GM12865 (cell line): ENCODE data around the gene NXNL1.

Experiments used
- DNase-seq: peaks from one replicate; pipeline ENCODE4 v3.0.0; 2010; ENCODE audit warnings: low read depth
- H3K4me3 ChIP-seq: 2 replicates; pipeline ENCODE4 v1.5.1; 2011; ENCODE audit warnings: mild to moderate bottlenecking, low read depth, low read length, control low read depth
- TF ChIP-seq, protein P1 (sequence below): IDR thresholded peaks from 2 replicates; pipeline ENCODE4 v1.5.1; 2011; ENCODE audit warnings: low read length, control low read depth, low read depth, inconsistent platforms; ENCODE audit not compliant: insufficient read depth; ENCODE audit errors: missing control alignments

The NXNL1 gene

DNA sequence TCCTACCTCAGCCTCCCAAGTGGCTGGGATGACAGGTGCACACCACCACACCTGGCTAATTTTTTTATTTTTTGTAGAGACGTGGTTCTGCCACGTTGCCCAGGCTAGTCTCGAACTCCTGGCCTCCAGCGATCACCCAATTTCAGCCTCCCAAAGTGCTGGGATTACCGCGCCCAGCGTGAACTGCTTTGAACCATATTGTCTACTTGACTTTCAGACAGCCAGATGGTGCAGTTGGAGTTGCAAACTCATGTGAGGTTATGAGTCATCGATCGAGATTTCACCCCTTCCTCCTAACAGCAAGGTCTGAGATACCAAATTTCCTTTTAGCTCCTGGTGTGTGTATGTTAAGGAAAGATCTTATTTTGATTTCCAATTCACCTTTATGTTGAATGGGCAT lies 12.3 kb upstream of the NXNL1 start:
- TF ChIP-seq, protein P1, sequence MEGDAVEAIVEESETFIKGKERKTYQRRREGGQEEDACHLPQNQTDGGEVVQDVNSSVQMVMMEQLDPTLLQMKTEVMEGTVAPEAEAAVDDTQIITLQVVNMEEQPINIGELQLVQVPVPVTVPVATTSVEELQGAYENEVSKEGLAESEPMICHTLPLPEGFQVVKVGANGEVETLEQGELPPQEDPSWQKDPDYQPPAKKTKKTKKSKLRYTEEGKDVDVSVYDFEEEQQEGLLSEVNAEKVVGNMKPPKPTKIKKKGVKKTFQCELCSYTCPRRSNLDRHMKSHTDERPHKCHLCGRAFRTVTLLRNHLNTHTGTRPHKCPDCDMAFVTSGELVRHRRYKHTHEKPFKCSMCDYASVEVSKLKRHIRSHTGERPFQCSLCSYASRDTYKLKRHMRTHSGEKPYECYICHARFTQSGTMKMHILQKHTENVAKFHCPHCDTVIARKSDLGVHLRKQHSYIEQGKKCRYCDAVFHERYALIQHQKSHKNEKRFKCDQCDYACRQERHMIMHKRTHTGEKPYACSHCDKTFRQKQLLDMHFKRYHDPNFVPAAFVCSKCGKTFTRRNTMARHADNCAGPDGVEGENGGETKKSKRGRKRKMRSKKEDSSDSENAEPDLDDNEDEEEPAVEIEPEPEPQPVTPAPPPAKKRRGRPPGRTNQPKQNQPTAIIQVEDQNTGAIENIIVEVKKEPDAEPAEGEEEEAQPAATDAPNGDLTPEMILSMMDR: no peak
- peak; percentile 54 for DNase-seq
- H3K4me3 ChIP-seq: no peak overlapping the region

DNA sequence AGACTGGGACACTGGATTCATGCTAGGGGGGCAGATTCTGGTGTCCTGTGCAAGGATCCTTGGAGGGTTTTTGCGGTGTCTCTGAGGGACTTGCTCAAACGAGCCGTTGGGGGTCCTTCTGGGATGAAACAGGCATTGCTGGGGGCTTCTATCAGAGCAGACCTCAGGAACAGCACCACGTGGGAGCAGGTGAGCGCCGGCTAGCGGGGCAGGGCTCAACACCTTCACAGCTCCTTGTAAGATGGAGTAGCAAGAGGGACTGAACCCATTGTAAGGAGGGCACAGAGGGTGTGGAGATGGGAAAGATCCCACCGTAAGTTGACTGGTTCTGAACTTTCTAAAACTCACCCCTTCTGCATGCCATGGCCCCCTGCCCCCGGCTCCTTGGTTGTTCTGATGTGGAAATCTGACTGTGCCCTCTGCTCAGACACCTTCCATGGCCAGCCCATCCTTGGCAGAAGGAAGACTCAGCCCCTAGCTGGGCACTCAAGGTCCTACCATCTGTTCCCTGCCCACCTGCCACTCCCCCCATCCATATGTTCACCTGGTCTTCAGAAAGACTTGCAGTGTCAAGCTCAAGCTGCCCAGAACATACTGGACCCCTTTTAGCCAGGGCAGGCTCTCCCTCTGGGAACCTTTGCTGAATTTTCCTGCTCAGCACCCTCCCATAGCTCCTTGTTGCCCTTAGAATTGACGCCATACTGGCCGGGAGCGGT lies 10.8 kb upstream of the NXNL1 start:
- DNase-seq: no peak
- H3K4me3 ChIP-seq: no peak overlapping the region

DNA sequence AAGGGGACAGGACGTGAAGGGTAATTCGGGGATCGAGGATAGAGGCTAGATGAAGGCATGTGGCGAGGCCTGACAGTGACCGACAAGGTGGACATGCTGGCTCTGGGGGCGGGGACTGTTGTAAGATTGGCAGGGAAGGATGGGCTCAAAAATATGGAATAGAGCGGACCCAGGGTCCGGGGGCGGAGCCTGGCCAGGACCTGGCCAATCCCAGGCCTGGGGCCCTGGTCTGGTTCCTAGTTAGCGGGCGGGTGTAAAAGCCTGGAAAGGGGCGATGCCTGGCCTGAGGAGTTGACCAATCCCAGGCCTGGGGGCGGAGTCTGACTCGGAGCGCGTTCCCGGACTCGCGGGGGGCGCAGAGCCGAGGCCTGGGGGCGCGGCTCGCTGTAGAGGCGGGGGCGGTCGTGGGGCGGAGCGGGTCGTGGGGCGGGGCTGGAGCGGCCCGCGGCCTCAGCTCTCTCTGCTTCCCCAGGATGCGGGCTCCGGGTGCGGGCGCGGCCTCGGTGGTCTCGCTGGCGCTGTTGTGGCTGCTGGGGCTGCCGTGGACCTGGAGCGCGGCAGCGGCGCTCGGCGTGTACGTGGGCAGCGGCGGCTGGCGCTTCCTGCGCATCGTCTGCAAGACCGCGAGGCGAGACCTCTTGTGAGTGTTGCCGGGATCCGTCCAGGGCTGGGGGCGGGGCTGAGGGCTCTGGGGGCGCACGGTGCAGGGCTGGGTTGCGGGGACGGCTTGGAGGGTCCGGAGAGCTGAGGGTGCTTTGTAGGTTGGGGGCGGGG lies 9.5 kb upstream of the NXNL1 start, which contains the start of gene SLC27A1:
SLC27A1 (plus strand) TSS at position 457 of the 774 bp plus-strand sequence; CDS start at position 474, 17 bp downstream.
- DNase-seq: peak; percentile 97
- TF ChIP-seq, protein P1: no peak

More for the DNA sequence above, 10.8 kb upstream of the NXNL1 start:
- TF ChIP-seq, protein P1: no peak

DNA sequence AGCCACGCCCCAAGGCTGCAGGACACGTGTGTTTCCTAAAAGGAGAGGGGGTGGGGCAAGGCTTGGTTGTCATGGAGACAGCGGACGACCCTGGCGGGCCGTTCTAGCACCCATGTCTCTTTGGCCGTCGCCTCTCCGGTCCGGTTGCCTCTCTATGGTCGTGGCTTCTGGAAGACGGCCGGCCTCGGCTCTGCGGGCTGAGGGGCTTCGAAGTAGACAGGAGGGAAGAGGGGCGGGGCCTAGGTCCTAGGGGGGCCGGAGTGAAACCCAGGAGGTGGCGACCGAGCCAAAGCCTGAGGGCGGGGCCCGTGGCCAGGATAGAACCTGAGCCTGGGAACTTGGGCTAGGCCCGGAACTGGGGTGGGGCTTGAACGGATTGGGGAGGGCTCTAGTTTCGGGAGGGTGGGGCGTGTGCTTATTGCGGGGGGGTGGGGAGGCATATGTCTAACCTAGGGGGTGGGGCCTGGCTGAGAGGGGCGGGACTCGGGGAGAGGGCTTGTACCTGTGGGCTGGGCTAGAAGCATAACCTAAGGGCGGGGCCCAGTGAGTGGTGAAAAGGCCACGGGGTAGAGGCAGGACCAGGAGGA lies 8.8 kb upstream of the NXNL1 start:
- peak overlapping the region; percentile 83 for H3K4me3 ChIP-seq
- DNase-seq: peak; percentile 96
- TF ChIP-seq, protein P1: no peak

More for the DNA sequence above, 9.5 kb upstream of the NXNL1 start, which contains the start of gene SLC27A1:
- peak within 1 kb of the TSS; percentile 83 for H3K4me3 ChIP-seq

DNA sequence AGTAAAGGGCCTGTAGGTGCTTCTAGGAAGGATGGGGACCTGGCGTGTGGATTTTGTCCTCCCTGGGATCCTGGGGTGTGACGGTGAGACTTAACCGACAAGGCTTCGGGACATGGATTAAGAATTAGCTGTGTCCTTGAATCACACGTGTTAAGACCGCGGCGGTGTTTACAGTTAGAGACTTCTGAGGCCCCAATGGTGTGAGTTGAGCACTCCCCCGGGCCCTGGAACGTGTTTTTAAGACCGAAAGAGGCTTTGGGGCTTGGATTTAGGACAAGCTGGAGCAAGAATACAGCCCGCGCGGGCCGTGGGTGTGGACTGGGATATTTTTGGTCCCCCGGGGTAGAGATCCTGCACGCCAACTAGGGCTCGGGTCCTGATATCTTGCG lies 8.4 kb upstream of the NXNL1 start:
- DNase-seq: no peak
- TF ChIP-seq, protein P1: no peak
- peak overlapping the region; percentile 60 for H3K4me3 ChIP-seq

DNA sequence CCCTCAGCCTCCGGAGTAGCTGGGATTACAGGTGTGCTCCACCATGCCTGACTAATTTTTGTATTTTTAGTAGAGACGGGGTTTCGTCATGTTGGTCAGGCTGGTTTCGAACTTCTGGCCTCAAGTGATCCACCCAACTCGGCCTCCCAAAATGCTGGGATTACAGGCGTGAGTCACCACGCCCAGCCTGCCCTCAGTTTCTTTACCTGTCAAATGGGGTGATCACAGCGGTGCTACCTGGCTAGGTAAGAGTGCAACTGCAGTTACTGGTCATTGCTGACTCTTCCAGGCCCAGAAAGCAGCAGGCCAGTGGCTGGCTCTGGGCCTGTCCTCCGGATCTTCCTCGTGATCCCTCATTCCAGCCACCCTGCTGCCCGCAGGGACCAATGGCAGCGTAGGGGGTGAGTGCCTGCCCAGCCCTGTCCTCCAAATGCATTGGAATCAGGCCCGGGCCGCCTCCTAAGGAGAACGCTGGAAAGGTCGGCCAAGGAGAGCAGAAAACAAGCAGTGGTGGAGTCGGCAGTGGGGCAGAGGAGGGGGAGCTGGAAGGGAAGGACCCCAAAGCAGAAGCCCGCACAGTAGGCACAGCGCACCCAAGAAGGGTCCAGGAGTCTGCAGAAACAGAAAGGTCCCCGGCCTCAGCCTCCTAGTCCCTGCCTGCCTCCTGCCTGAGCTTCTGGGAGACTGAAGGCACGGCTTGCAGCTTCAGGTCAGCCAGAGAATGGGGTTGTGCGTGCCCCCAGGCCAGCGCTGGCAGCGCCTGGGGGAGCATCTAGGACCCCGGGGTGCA lies 7.8 kb upstream of the NXNL1 start:
- peak overlapping the region; percentile 60 for H3K4me3 ChIP-seq
- no peak for DNase-seq
- TF ChIP-seq, protein P1: no peak
